ENCODE data around the gene SGSM2.

SGSM2 gene

DNA sequence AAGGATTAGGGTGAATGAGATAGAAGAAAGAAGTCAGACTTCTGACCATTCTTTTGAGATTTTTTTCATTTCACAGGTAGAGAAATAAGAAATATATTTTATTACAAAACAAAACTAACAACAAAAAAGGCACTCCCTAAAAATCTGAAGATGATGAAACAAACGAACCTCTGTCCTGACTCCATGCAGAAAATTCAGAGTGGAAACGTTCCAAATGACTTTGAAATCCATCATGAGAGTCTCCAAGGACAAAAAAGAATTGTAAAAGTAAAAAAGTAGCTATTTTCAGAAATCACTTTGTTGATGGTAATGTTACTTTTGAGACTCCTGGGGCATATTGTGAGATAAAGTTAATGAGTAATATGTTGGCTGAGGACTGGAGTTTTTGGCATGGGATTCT lies 89.9 kb downstream of the SGSM2 start:
- DNase-seq = no peak

DNA sequence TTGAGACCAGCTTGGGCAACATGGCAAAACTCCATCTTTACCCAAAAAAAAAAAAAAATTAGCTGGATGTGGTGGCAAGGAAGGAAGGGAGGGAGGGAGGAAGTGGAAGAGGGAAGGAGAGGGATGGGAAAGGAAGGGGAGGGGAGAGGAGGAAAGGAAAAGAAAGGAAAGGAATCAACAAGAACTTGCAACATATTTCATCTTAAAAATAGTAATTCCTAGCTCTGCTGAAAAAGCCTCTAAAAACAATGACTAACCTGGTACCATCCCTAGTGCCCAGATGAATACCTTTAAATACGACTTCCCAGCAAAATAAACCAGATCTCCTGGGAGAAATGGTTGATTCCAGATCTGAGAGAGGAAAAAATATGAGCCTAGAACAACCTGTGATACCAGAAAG lies 90.6 kb downstream of the SGSM2 start:
- DNase-seq = no peak
